NCI-H1930 (cell line): ENCODE measurements around the gene AHCY.
"Not testable (repeated sequence)": the region's sequence is repeated elsewhere in the genome, so short reads cannot be mapped to it uniquely, and the experiment has no call there.

ENCODE experiments used
- DNase-seq, 2 experiments: peaks; one replicate each; lab custom pipeline; 2025; lab: John Stamatoyannopoulos, UW

AHCY gene

GRCh38 chr20:34298294-34298784 is 4.8 kb downstream of the AHCY start:
- DNase-seq: not testable (repeated sequence)

- no peak for DNase-seq
Observed at GRCh38 chr20:34296468-34296867, 6.7 kb downstream of the AHCY start.

- no peak for DNase-seq
Observed at GRCh38 chr20:34295284-34295683, 7.9 kb downstream of the AHCY start.

- DNase-seq: no peak
Observed at GRCh38 chr20:34294563-34294962, 8.6 kb downstream of the AHCY start.

- no peak for DNase-seq
Observed at GRCh38 chr20:34293589-34293988, 9.6 kb downstream of the AHCY start.

- DNase-seq: no peak
Observed at GRCh38 chr20:34293119-34293518, 10.0 kb downstream of the AHCY start.

GRCh38 chr20:34292496-34292895 is 10.7 kb downstream of the AHCY start:
- DNase-seq: no peak

- DNase-seq: no peak
Observed at GRCh38 chr20:34290471-34290870, 12.7 kb downstream of the AHCY start.

- DNase-seq: not testable (repeated sequence)
Observed at GRCh38 chr20:34287500-34287899, 15.7 kb downstream of the AHCY start.

- DNase-seq: no peak
Observed at GRCh38 chr20:34285450-34285849, 17.7 kb downstream of the AHCY start.

- DNase-seq: no peak
Observed at GRCh38 chr20:34283844-34284243, 19.3 kb downstream of the AHCY start.

- DNase-seq: no peak
Observed at GRCh38 chr20:34282041-34282440, 21.1 kb downstream of the AHCY start.

GRCh38 chr20:34281177-34281576 is 22.0 kb downstream of the AHCY start:
- DNase-seq: no peak

GRCh38 chr20:34274694-34275093 is 28.5 kb downstream of the AHCY start:
- DNase-seq: no peak

GRCh38 chr20:34271956-34272355 is 31.2 kb downstream of the AHCY start:
- no peak for DNase-seq

- DNase-seq: no peak
Observed at GRCh38 chr20:34269996-34270627, 33.0 kb downstream of the AHCY start.

- no peak for DNase-seq
Observed at GRCh38 chr20:34268851-34269636, 34.1 kb downstream of the AHCY start.

- DNase-seq: no peak
Observed at GRCh38 chr20:34268145-34268544, 35.0 kb downstream of the AHCY start.

- no peak for DNase-seq
Observed at GRCh38 chr20:34264141-34264540, 39.0 kb downstream of the AHCY start.

- DNase-seq: not testable (repeated sequence)
Observed at GRCh38 chr20:34263468-34263867, 39.7 kb downstream of the AHCY start.

GRCh38 chr20:34262488-34263288 is 40.5 kb downstream of the AHCY start:
- DNase-seq: no peak

GRCh38 chr20:34260208-34260942 is 42.8 kb downstream of the AHCY start:
- DNase-seq: no peak
